GM12892 (cell line): ENCODE measurements around the gene HOXB13.

Experiments
- POLR2A ChIP-seq: IDR thresholded peaks from 2 replicates; pipeline ENCODE4 v1.6.1; 2011; ENCODE audit warnings: low read depth, low read length, control low read depth
- POLR2AphosphoS5 ChIP-seq: IDR thresholded peaks from 2 replicates; pipeline ENCODE4 v1.6.1; 2011; ENCODE audit warnings: low read depth, low read length, control low read depth
- TAF1 ChIP-seq: IDR thresholded peaks from 2 replicates; pipeline ENCODE4 v1.6.1; 2011; ENCODE audit warnings: low read depth, mild to moderate bottlenecking, control low read depth, low read length, borderline replicate concordance

DNA sequence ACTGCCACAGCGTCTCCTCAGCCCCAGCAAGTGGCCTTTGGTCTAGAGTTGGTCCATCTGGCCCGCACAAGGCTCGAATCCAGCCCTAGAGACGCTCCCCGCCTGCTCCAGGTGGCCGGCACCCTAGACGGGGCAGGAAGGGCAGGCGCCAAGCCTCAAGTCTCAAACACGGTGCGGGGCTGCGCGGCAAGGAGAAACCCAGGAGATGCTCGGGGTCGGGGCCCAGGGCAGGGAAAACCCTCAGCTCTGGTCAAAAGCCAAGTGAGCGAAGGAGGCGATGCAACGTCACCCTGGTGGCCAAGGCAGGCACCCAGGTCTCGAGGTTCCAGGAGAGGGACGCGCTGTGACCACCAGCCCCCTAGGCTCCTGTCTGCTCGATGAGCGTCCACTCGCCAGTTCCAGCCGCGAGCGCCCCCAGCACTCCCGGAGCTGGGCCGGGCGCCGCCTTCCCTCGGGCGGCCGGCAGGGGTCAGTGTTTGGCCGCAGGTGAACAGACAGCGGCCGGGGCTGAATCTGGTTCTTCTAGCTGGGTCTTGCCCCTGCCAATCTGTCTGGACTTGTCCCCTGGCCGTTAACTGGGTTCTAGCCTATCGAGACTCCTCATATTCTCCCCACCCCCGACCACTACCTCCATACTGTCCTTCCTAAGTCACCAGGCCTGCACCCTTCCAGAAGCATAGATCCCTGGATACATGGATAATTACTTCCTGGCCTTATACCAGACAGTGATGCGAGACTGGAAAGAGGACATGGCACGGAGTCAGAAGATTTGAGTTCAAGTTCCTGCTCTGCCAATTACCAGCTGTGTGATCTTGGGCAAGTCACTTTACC is 50.2 kb downstream of the HOXB13 start:
- TF ChIP-seq POLR2AphosphoS5 (no peak), POLR2A (no peak), TAF1 (no peak)
